Type B pancreatic cell (in vitro differentiated cells): ENCODE data around the gene ARSK. TPM values are rescaled to one million over a fixed set of nuclear protein-coding genes. Genes with fewer than 3 reads are reported as not detected.

Source experiments
- DNase-seq: peaks from one replicate; pipeline ENCODE4 v3.0.0; 2021; ENCODE audit warnings: mixed read lengths; ENCODE audit not compliant: unreplicated experiment; ENCODE audit errors: extremely low spot score
- H3K27ac Mint-ChIP-seq: 2 replicates; pipeline ENCODE4 v1.8.0; 2021; ENCODE audit warnings: mild to moderate bottlenecking, mixed read lengths
- H3K27me3 Mint-ChIP-seq: 2 replicates; pipeline ENCODE4 v1.8.0; 2021; ENCODE audit warnings: mixed read lengths
- H3K36me3 Mint-ChIP-seq: 2 replicates; pipeline ENCODE4 v1.8.0; 2021; ENCODE audit warnings: mixed read lengths
- H3K4me1 Mint-ChIP-seq: one replicate; pipeline ENCODE4 v1.8.0; 2021; ENCODE audit warnings: mixed read lengths; ENCODE audit not compliant: unreplicated experiment
- H3K4me3 Mint-ChIP-seq: 2 replicates; pipeline ENCODE4 v1.8.0; 2021; ENCODE audit warnings: mild to moderate bottlenecking, mixed read lengths
- H3K9me3 Mint-ChIP-seq: 2 replicates; pipeline ENCODE4 v1.8.0; 2021; ENCODE audit warnings: mixed read lengths
- CTCF ChIP-seq: fragments of 200-600 bp; sonication (generic); conservative IDR thresholded peaks from 2 replicates; pipeline ENCODE4 v1.5.0; 2021; ENCODE audit warnings: antibody characterized with exemption, mild to moderate bottlenecking
- total RNA-seq: library from RNA; stranded (reverse); gene quantifications from 2 replicates; pipeline ENCODE4 v1.2.1, GENCODE V29; 2021; ENCODE audit warnings: low replicate concordance

Gene ARSK
- total RNA-seq, 1 donor from 2014 or later, result 9.1 TPM

GRCh38 chr5:95649274-95649673 is 94.4 kb downstream of the ARSK start:
- no peak overlapping the region for H3K4me3 Mint-ChIP-seq
- no peak for DNase-seq
- H3K36me3 Mint-ChIP-seq, result no peaks in the 10 kb centered on the region
- no peaks in the 10 kb centered on the region for H3K27me3 Mint-ChIP-seq
- H3K4me1 Mint-ChIP-seq, result peaks cover 3% of the 10 kb centered on the region
- H3K9me3 Mint-ChIP-seq, result no peaks in the 10 kb centered on the region
- TF ChIP-seq CTCF, result no peak
- no peak overlapping the region for H3K27ac Mint-ChIP-seq

GRCh38 chr5:95649842-95650620 is 95.1 kb downstream of the ARSK start:
- no peaks in the 10 kb centered on the region for H3K27me3 Mint-ChIP-seq
- H3K27ac Mint-ChIP-seq, result no peak overlapping the region
- H3K36me3 Mint-ChIP-seq, result no peaks in the 10 kb centered on the region
- H3K4me3 Mint-ChIP-seq, result no peak overlapping the region
- no peaks in the 10 kb centered on the region for H3K4me1 Mint-ChIP-seq
- TF ChIP-seq CTCF, result no peak
- no peak for DNase-seq
- H3K9me3 Mint-ChIP-seq, result no peaks in the 10 kb centered on the region

- no peaks in the 10 kb centered on the region for H3K4me1 Mint-ChIP-seq
- no peaks in the 10 kb centered on the region for H3K9me3 Mint-ChIP-seq
- no peak overlapping the region for H3K27ac Mint-ChIP-seq
- no peak for DNase-seq
- H3K27me3 Mint-ChIP-seq, result no peaks in the 10 kb centered on the region
- no peak overlapping the region for H3K4me3 Mint-ChIP-seq
- no peak for TF ChIP-seq CTCF
- H3K36me3 Mint-ChIP-seq, result no peaks in the 10 kb centered on the region
These were observed 97.9 kb downstream of the ARSK start for GRCh38 chr5:95652849-95653248.

- Mint-ChIP-seq H3K36me3 (no peaks in the 10 kb centered on the region), H3K9me3 (no peaks in the 10 kb centered on the region), H3K27me3 (no peaks in the 10 kb centered on the region), H3K4me1 (no peaks in the 10 kb centered on the region), H3K4me3 (no peak overlapping the region), H3K27ac (no peak overlapping the region)
- no peak for DNase-seq
- TF ChIP-seq CTCF, result no peak
These were observed 99.3 kb downstream of the ARSK start for GRCh38 chr5:95654196-95654595.

Other genes starting within 250 kb of the ARSK start
- 2.4 and 12.6 TPM in 2 replicates for gene FAM81B, start 163.7 kb upstream of the ARSK start, total RNA-seq
- 71.2 and 83.4 TPM in 2 replicates for gene SKIC3, start 124 bp upstream of the ARSK start, total RNA-seq
- gene GPR150, start 65.0 kb downstream of the ARSK start, total RNA-seq, result not detected in 2 replicates
- 1.6 and 2.5 TPM in 2 replicates for gene RFESD, start 91.7 kb downstream of the ARSK start, total RNA-seq
- gene SPATA9, start 127.9 kb downstream of the ARSK start, total RNA-seq, result 0.29 TPM in 2 replicates
- 41.7 and 76.3 TPM in 2 replicates for gene RHOBTB3, start 176.2 kb downstream of the ARSK start, total RNA-seq